Measurements from ENCODE around the gene SELENBP1.

SELENBP1 gene

GRCh38 chr1:151372058-151372934, at the start of gene SELENBP1:
TSS of gene SELENBP1 (minus strand) at chr1:151372705. CDS start at chr1:151372641, 64 bp downstream.
- H3K36me3 Mint-ChIP-seq (ENCODE audit: low read depth), result no peaks in the 10 kb centered on the region

GRCh38 chr1:151419819-151420218, 47.3 kb upstream of the SELENBP1 start:
- Mint-ChIP-seq H3K36me3 (ENCODE audit: low read depth) (peaks cover 53% of the 10 kb centered on the region), H3K27ac (no peak overlapping the region), H3K4me1 (ENCODE audit: low read depth) (no peaks in the 10 kb centered on the region)

More at GRCh38 chr1:151372058-151372934, at the start of gene SELENBP1:
- Mint-ChIP-seq H3K4me1 (ENCODE audit: low read depth) (no peaks in the 10 kb centered on the region), H3K9me3 (no peaks in the 10 kb centered on the region), H3K4me3 (no peak within 1 kb of the TSS), H3K27me3 (no peaks in the 10 kb centered on the region), H3K27ac (no peak within 1 kb of the TSS)

GRCh38 chr1:151418081-151418480, 45.6 kb upstream of the SELENBP1 start:
- H3K9me3 Mint-ChIP-seq, result no peaks in the 10 kb centered on the region
- H3K4me1 Mint-ChIP-seq (ENCODE audit: low read depth), result no peaks in the 10 kb centered on the region
- peaks cover 51% of the 10 kb centered on the region for H3K36me3 Mint-ChIP-seq (ENCODE audit: low read depth)
- no peak overlapping the region for H3K4me3 Mint-ChIP-seq
- H3K27me3 Mint-ChIP-seq, result no peaks in the 10 kb centered on the region
- no peak overlapping the region for H3K27ac Mint-ChIP-seq

More at GRCh38 chr1:151419819-151420218, 47.3 kb upstream of the SELENBP1 start:
- Mint-ChIP-seq H3K9me3 (no peaks in the 10 kb centered on the region), H3K4me3 (no peak overlapping the region), H3K27me3 (no peaks in the 10 kb centered on the region)

GRCh38 chr1:151416231-151416630, 43.7 kb upstream of the SELENBP1 start:
- H3K27ac Mint-ChIP-seq, result no peak overlapping the region
- no peaks in the 10 kb centered on the region for H3K27me3 Mint-ChIP-seq
- H3K9me3 Mint-ChIP-seq, result no peaks in the 10 kb centered on the region
- H3K36me3 Mint-ChIP-seq (ENCODE audit: low read depth), result peaks cover 53% of the 10 kb centered on the region
- no peaks in the 10 kb centered on the region for H3K4me1 Mint-ChIP-seq (ENCODE audit: low read depth)
- H3K4me3 Mint-ChIP-seq, result no peak overlapping the region

GRCh38 chr1:151411884-151412283, 39.4 kb upstream of the SELENBP1 start:
- Mint-ChIP-seq H3K4me1 (ENCODE audit: low read depth) (no peaks in the 10 kb centered on the region), H3K27ac (no peak overlapping the region), H3K27me3 (no peaks in the 10 kb centered on the region), H3K36me3 (ENCODE audit: low read depth) (peaks cover 62% of the 10 kb centered on the region), H3K4me3 (no peak overlapping the region), H3K9me3 (no peaks in the 10 kb centered on the region)

GRCh38 chr1:151408891-151409290, 36.4 kb upstream of the SELENBP1 start:
- Mint-ChIP-seq H3K9me3 (no peaks in the 10 kb centered on the region), H3K36me3 (ENCODE audit: low read depth) (peaks cover 68% of the 10 kb centered on the region), H3K27ac (no peak overlapping the region), H3K4me1 (ENCODE audit: low read depth) (no peaks in the 10 kb centered on the region), H3K27me3 (no peaks in the 10 kb centered on the region), H3K4me3 (no peak overlapping the region)

GRCh38 chr1:151407304-151407703, 34.8 kb upstream of the SELENBP1 start:
- no peaks in the 10 kb centered on the region for H3K27me3 Mint-ChIP-seq
- no peak overlapping the region for H3K4me3 Mint-ChIP-seq
- H3K27ac Mint-ChIP-seq, result peak overlapping the region; percentile 17
- peaks cover 4% of the 10 kb centered on the region for H3K4me1 Mint-ChIP-seq (ENCODE audit: low read depth)
- H3K9me3 Mint-ChIP-seq, result no peaks in the 10 kb centered on the region
- H3K36me3 Mint-ChIP-seq (ENCODE audit: low read depth), result peaks cover 76% of the 10 kb centered on the region

- Mint-ChIP-seq H3K4me1 (ENCODE audit: low read depth) (peaks cover 16% of the 10 kb centered on the region), H3K9me3 (no peaks in the 10 kb centered on the region), H3K27me3 (no peaks in the 10 kb centered on the region), H3K27ac (no peak overlapping the region), H3K4me3 (no peak overlapping the region), H3K36me3 (ENCODE audit: low read depth) (peaks cover 82% of the 10 kb centered on the region)
Observed at GRCh38 chr1:151406176-151406575, 33.7 kb upstream of the SELENBP1 start.

GRCh38 chr1:151405187-151405951, 32.9 kb upstream of the SELENBP1 start:
- no peaks in the 10 kb centered on the region for H3K27me3 Mint-ChIP-seq
- H3K27ac Mint-ChIP-seq, result no peak overlapping the region
- no peak overlapping the region for H3K4me3 Mint-ChIP-seq
- H3K4me1 Mint-ChIP-seq (ENCODE audit: low read depth), result peaks cover 24% of the 10 kb centered on the region
- H3K36me3 Mint-ChIP-seq (ENCODE audit: low read depth), result peaks cover 82% of the 10 kb centered on the region
- H3K9me3 Mint-ChIP-seq, result no peaks in the 10 kb centered on the region

- H3K27ac Mint-ChIP-seq, result peak overlapping the region; percentile 63
- peaks cover 32% of the 10 kb centered on the region for H3K4me1 Mint-ChIP-seq (ENCODE audit: low read depth)
- peaks cover 72% of the 10 kb centered on the region for H3K36me3 Mint-ChIP-seq (ENCODE audit: low read depth)
- H3K27me3 Mint-ChIP-seq, result no peaks in the 10 kb centered on the region
- no peaks in the 10 kb centered on the region for H3K9me3 Mint-ChIP-seq
- H3K4me3 Mint-ChIP-seq, result no peak overlapping the region
Observed at GRCh38 chr1:151403612-151404011, 31.1 kb upstream of the SELENBP1 start.

GRCh38 chr1:151402764-151403163, 30.3 kb upstream of the SELENBP1 start:
- H3K4me1 Mint-ChIP-seq (ENCODE audit: low read depth), result peaks cover 32% of the 10 kb centered on the region
- no peak overlapping the region for H3K4me3 Mint-ChIP-seq
- no peaks in the 10 kb centered on the region for H3K27me3 Mint-ChIP-seq
- no peaks in the 10 kb centered on the region for H3K9me3 Mint-ChIP-seq
- peak overlapping the region; percentile 86 for H3K27ac Mint-ChIP-seq
- peaks cover 70% of the 10 kb centered on the region for H3K36me3 Mint-ChIP-seq (ENCODE audit: low read depth)

GRCh38 chr1:151401860-151402259, 29.4 kb upstream of the SELENBP1 start:
- peaks cover 32% of the 10 kb centered on the region for H3K4me1 Mint-ChIP-seq (ENCODE audit: low read depth)
- H3K9me3 Mint-ChIP-seq, result no peaks in the 10 kb centered on the region
- H3K27ac Mint-ChIP-seq, result peak overlapping the region; percentile 86
- H3K4me3 Mint-ChIP-seq, result peak overlapping the region; percentile 95
- no peaks in the 10 kb centered on the region for H3K27me3 Mint-ChIP-seq
- peaks cover 63% of the 10 kb centered on the region for H3K36me3 Mint-ChIP-seq (ENCODE audit: low read depth)

- no peaks in the 10 kb centered on the region for H3K27me3 Mint-ChIP-seq
- H3K27ac Mint-ChIP-seq, result peak overlapping the region; percentile 98
- H3K36me3 Mint-ChIP-seq (ENCODE audit: low read depth), result peaks cover 57% of the 10 kb centered on the region
- peaks cover 32% of the 10 kb centered on the region for H3K4me1 Mint-ChIP-seq (ENCODE audit: low read depth)
- no peaks in the 10 kb centered on the region for H3K9me3 Mint-ChIP-seq
- H3K4me3 Mint-ChIP-seq, result peak overlapping the region; percentile 95
Observed at GRCh38 chr1:151401125-151401788, 28.8 kb upstream of the SELENBP1 start.

- H3K27me3 Mint-ChIP-seq, result no peaks in the 10 kb centered on the region
- peaks cover 32% of the 10 kb centered on the region for H3K4me1 Mint-ChIP-seq (ENCODE audit: low read depth)
- no peaks in the 10 kb centered on the region for H3K9me3 Mint-ChIP-seq
- peaks cover 42% of the 10 kb centered on the region for H3K36me3 Mint-ChIP-seq (ENCODE audit: low read depth)
- peak within 1 kb of the TSS; percentile 98 for H3K27ac Mint-ChIP-seq
- peak within 1 kb of the TSS; percentile 95 for H3K4me3 Mint-ChIP-seq
Observed at GRCh38 chr1:151399324-151400171, 27.0 kb upstream of the SELENBP1 start, which contains the start of gene PSMB4. TSS of gene PSMB4 (plus strand) at chr1:151399573. CDS start at chr1:151399588, 15 bp downstream.
